Ascending aorta (tissue), 2 donors: ENCODE results near the gene CA12. TPM values are rescaled to one million over a fixed set of nuclear protein-coding genes. Genes with fewer than 3 reads are reported as not detected.

Experiments
- DNase-seq, 2 donors: peaks; one replicate each; pipeline ENCODE4 v3.0.0-alpha.2; 2019; ENCODE audit warnings: low spot score in 2 of 2
- H3K27ac ChIP-seq, 2 donors: fragments of 200-600 bp; sonication (generic); one replicate each; pipeline ENCODE4 v1.5.1; 2016 to 2017; ENCODE audit warnings: mild to moderate bottlenecking in 1 of 2
- H3K27me3 ChIP-seq: fragments of 200-600 bp; sonication (generic); one replicate; pipeline ENCODE4 v1.5.1; 2017
- H3K36me3 ChIP-seq, 2 donors: fragments of 200-600 bp; sonication (generic); one replicate each; pipeline ENCODE4 v1.5.1; 2016
- H3K4me1 ChIP-seq, 2 donors: fragments of 200-600 bp; sonication (generic); one replicate each; pipeline ENCODE4 v1.5.1; 2016 to 2017; ENCODE audit warnings: mild to moderate bottlenecking in 1 of 2
- H3K4me3 ChIP-seq, 2 donors: fragments of 200-600 bp; sonication (generic); one replicate each; pipeline ENCODE4 v1.5.1; 2016 to 2017; ENCODE audit warnings: mild to moderate bottlenecking in 1 of 2
- H3K9me3 ChIP-seq, 2 donors: fragments of 200-600 bp; sonication (generic); one replicate each; pipeline ENCODE4 v1.5.1; 2016
- intact Hi-C: fragments of 100-400 bp; cut with DNase I; formaldehyde crosslinking; loops from one replicate; pipeline ENCODE4 v1.15.1; 2023
- total RNA-seq: library from RNA; depleted of rRNA; stranded (reverse); fragments of >200 nt; gene quantifications from one replicate; pipeline ENCODE4 v1.1.0, GENCODE V29; 2016
- TF ChIP-seq, protein P1 (sequence below), 3 experiments: fragments of 200-600 bp in 2 of 3; fragments of 450-650 bp in 1 of 3; sonication (generic) in 2 of 3; IDR thresholded peaks; one replicate each; pipeline ENCODE4 v1.5.1; 2016 to 2019; ENCODE audit warnings: antibody characterized with exemption in 3 of 3, mild to moderate bottlenecking in 1 of 3, moderate library complexity in 1 of 3

The CA12 gene
- total RNA-seq, 1 donor from 2014 or later: 10.7 TPM

DNA sequence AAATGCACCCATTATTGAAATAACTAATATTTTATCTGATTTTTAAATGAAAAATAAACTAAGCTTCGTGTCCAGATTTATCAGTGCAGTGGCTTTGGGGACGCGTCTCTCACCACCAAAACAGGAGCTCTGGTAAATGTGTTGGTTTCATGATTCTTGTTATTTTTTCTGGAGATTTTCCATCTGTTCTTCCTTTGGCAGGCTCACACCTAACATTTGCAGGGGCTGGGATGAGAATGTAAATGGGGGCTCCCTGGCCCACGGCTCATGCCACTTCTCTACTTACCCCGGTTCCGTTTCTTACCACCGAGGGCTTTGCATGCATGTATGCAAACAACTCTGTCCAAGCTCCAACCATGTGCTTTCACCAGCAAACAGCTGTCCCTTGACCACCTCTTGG is 30.9 kb upstream of the CA12 start:
- H3K9me3 ChIP-seq: no peaks in the 10 kb centered on the region
- no peaks in the 10 kb centered on the region for H3K27me3 ChIP-seq
- no peak for DNase-seq
- TF ChIP-seq, protein P1, sequence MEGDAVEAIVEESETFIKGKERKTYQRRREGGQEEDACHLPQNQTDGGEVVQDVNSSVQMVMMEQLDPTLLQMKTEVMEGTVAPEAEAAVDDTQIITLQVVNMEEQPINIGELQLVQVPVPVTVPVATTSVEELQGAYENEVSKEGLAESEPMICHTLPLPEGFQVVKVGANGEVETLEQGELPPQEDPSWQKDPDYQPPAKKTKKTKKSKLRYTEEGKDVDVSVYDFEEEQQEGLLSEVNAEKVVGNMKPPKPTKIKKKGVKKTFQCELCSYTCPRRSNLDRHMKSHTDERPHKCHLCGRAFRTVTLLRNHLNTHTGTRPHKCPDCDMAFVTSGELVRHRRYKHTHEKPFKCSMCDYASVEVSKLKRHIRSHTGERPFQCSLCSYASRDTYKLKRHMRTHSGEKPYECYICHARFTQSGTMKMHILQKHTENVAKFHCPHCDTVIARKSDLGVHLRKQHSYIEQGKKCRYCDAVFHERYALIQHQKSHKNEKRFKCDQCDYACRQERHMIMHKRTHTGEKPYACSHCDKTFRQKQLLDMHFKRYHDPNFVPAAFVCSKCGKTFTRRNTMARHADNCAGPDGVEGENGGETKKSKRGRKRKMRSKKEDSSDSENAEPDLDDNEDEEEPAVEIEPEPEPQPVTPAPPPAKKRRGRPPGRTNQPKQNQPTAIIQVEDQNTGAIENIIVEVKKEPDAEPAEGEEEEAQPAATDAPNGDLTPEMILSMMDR (IDR thresholded peaks at IDR 0.05): no peak
- no peak overlapping the region for H3K27ac ChIP-seq
- no peaks in the 10 kb centered on the region for H3K36me3 ChIP-seq
- no peak overlapping the region for H3K4me3 ChIP-seq
- intact Hi-C loops: no loop called here
- H3K4me1 ChIP-seq: no peaks in the 10 kb centered on the region

DNA sequence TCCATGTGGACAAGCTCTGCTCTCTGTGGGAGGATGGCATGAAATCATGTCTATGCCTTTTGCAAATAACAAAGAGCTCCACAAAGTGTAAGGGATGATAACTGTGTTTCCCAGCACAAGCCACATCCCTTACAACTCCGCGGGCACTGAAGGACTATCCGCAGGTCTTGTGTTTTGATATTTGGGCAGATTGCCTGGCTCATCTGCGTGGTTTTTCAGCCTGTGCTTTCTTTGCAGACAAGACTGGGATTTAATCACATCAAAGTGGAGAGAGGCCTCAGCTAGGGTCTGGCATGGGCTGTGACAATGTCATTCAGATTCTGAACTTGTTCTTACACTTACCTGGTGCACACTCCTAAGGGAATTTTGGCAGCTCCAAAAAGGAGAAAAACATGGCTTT is 30.2 kb upstream of the CA12 start:
- H3K4me1 ChIP-seq: no peaks in the 10 kb centered on the region
- intact Hi-C loops: no loop called here
- no peak overlapping the region for H3K27ac ChIP-seq

DNA sequence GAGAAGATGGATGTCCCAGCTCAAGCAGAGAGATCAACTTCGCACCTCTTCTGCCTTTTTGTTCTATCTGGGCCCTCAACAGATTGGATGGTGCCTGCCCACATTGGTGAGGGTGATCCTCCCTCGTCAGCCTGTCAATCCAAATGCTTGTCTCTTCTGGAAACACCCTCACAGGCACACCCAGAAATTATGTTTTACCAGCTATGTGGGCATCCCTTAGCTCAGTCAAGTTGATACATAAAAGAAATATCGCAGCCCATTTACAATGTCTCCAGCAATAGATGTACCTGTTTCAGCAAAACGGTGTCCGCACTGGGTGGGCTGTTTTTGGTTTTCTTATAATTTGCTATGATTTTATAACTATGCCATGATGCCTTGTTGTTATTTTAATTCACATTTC is 27.5 kb upstream of the CA12 start:
- intact Hi-C loops: loop anchor here (10.0 kb wide), 1 partner anchor 254 kb away; the partner anchor contains the start of gene RPS27L
- TF ChIP-seq, protein P1 (IDR thresholded peaks at IDR 0.05): no peak
- DNase-seq: peak in 1 of 2 donors; percentile 16
- Histone ChIP-seq H3K4me1 (no peaks in the 10 kb centered on the region), H3K9me3 (no peaks in the 10 kb centered on the region), H3K4me3 (no peak overlapping the region), H3K27ac (no peak overlapping the region), H3K27me3 (no peaks in the 10 kb centered on the region), H3K36me3 (no peaks in the 10 kb centered on the region)

More for the DNA sequence above, 30.2 kb upstream of the CA12 start:
- H3K4me3 ChIP-seq: no peak overlapping the region
- peak in 1 of 2 donors; percentile 54 for DNase-seq
- TF ChIP-seq, protein P1 (IDR thresholded peaks at IDR 0.05): no peak
- H3K9me3 ChIP-seq: no peaks in the 10 kb centered on the region
- no peaks in the 10 kb centered on the region for H3K27me3 ChIP-seq
- H3K36me3 ChIP-seq: no peaks in the 10 kb centered on the region

- no peak for DNase-seq
- Histone ChIP-seq H3K4me1 (no peaks in the 10 kb centered on the region), H3K27me3 (no peaks in the 10 kb centered on the region), H3K4me3 (no peak overlapping the region), H3K9me3 (no peaks in the 10 kb centered on the region), H3K36me3 (no peaks in the 10 kb centered on the region), H3K27ac (no peak overlapping the region)
- intact Hi-C loops: loop anchor here (10.0 kb wide), 1 partner anchor 254 kb away; the partner anchor contains the start of gene RPS27L
- TF ChIP-seq, protein P1 (IDR thresholded peaks at IDR 0.05): no peak
Observed at GRCh38 chr15:63408524-63408923, 26.9 kb upstream of the CA12 start.

DNA sequence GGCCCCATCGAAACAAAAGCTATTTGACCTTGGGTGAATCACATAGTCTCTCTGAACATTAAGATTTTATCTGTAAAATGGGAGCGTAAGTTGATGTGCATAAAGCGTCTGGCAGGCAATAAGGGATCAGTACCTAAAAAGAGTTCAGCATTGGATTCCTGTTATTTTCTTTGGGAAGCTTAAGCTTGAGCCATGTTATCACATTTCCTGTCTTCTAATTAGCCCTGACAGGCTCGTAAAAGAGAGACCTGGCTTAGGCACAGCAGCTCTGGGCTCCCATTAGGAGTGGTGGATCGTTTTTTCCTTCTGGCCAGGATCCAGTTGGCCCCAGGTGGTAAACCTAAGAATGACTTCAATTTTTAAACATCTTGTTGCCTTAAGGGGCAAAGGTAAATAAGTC is 26.0 kb upstream of the CA12 start:
- peak in 1 of 2 donors; percentile 9 for DNase-seq
- H3K9me3 ChIP-seq: no peaks in the 10 kb centered on the region
- H3K36me3 ChIP-seq: no peaks in the 10 kb centered on the region
- TF ChIP-seq, protein P1 (IDR thresholded peaks at IDR 0.05): no peak
- H3K27ac ChIP-seq: no peak overlapping the region
- H3K27me3 ChIP-seq: no peaks in the 10 kb centered on the region
- intact Hi-C loops: loop anchor here (10.0 kb wide), 1 partner anchor 253 kb away; the partner anchor contains the start of gene RPS27L
- H3K4me3 ChIP-seq: no peak overlapping the region
- H3K4me1 ChIP-seq: no peaks in the 10 kb centered on the region
